Measurements from ENCODE around the gene ESX1.

- TF ChIP-seq CTCF (IDR thresholded peaks at IDR 0.05) (no peak), POLR2A (IDR thresholded peaks at IDR 0.05) (no peak)
Measured at GRCh38 chrX:104255465-104255864, 732 bp upstream of the ESX1 start.

Data from heart left ventricle (tissue), 13 donors.